IMR-90 (cell line): ENCODE measurements around the gene DENND5A. TPM values are rescaled to one million over a fixed set of nuclear protein-coding genes. Genes with fewer than 3 reads are reported as not detected.

Experiments used
- ATAC-seq: fragments of 200-7000 bp; cut with Tn5 transposase; 2 replicates; pipeline ENCODE4 v1.9.1; 2020; ENCODE audit warnings: low read depth, mild to moderate bottlenecking, moderate library complexity
- BruUV-seq: library from RNA; stranded (reverse); fragments of 400-500 nt; replicated peaks from 2 replicates; lab custom pipeline; 2021; lab: Mats Ljungman, UMichigan
- CTCF ChIA-PET: fragments of 300-600 bp; formaldehyde crosslinking; extraction: SDS; loops from one replicate; lab custom pipeline; 2021; ENCODE audit warnings: antibody characterized with exemption; lab: Yijun Ruan, JAX
- POLR2A ChIA-PET: fragments of 300-600 bp; sonication (Branson Sonifier 250); formaldehyde crosslinking; loops from one replicate; lab custom pipeline; 2022; ENCODE audit warnings: antibody characterized with exemption; ENCODE audit not compliant: unreplicated experiment; lab: Charles Lee
- DNase-seq: peaks from one replicate; pipeline ENCODE4 v3.0.0; 2013
- H2AFZ ChIP-seq: replicated peaks from 2 replicates; pipeline ENCODE3; 2013; ENCODE audit warnings: low read length, mild to moderate bottlenecking; ENCODE audit not compliant: poor library complexity
- H2AK5ac ChIP-seq: 2 replicates; pipeline ENCODE4 v1.6.1; 2013; ENCODE audit warnings: low read depth, low read length, inconsistent platforms
- H2AK9ac ChIP-seq: replicated peaks from 2 replicates; pipeline ENCODE3; 2013; ENCODE audit warnings: mild to moderate bottlenecking, low read depth, low read length, moderate library complexity; ENCODE audit not compliant: poor library complexity
- H2BK120ac ChIP-seq: 2 replicates; pipeline ENCODE4 v1.6.1; 2013; ENCODE audit warnings: low read depth, low read length, inconsistent platforms
- H2BK15ac ChIP-seq: 3 replicates; pipeline ENCODE4 v1.6.1; 2013; ENCODE audit warnings: low read depth, low read length, inconsistent platforms
- H2BK20ac ChIP-seq: 2 replicates; pipeline ENCODE4 v1.6.1; 2013; ENCODE audit warnings: low read depth, mild to moderate bottlenecking, inconsistent platforms, low read length, moderate library complexity
- H2BK5ac ChIP-seq: 2 replicates; pipeline ENCODE4 v1.6.1; 2013; ENCODE audit warnings: mild to moderate bottlenecking, low read depth, low read length, inconsistent platforms; ENCODE audit not compliant: poor library complexity, severe bottlenecking
- H3K14ac ChIP-seq: replicated peaks from 2 replicates; pipeline ENCODE4 v1.6.1; 2013; ENCODE audit warnings: low read depth, low read length, inconsistent platforms
- H3K18ac ChIP-seq: 2 replicates; pipeline ENCODE4 v1.6.1; 2013; ENCODE audit warnings: low read depth, low read length, control low read depth
- H3K23ac ChIP-seq: 2 replicates; pipeline ENCODE4 v1.6.1; 2013; ENCODE audit warnings: low read depth, low read length, inconsistent platforms
- H3K27ac ChIP-seq: 2 replicates; pipeline ENCODE4 v1.5.1; 2013; ENCODE audit warnings: mild to moderate bottlenecking, control low read depth, low read length; ENCODE audit not compliant: insufficient read depth
- H3K27me3 ChIP-seq: 2 replicates; pipeline ENCODE4 v1.6.1; 2013; ENCODE audit warnings: low read length; ENCODE audit not compliant: control insufficient read depth, insufficient read depth
- H3K36me3 ChIP-seq: 2 replicates; pipeline ENCODE4 v1.6.1; 2013; ENCODE audit warnings: low read length, mixed read lengths; ENCODE audit not compliant: control insufficient read depth, insufficient read depth
- H3K4ac ChIP-seq: 2 replicates; pipeline ENCODE4 v1.6.1; 2013; ENCODE audit warnings: low read depth, low read length, inconsistent platforms
- H3K4me1 ChIP-seq: 2 replicates; pipeline ENCODE4 v1.6.1; 2013; ENCODE audit warnings: low read length, mixed read lengths; ENCODE audit not compliant: control insufficient read depth, insufficient read depth
- H3K4me2 ChIP-seq: 2 replicates; pipeline ENCODE4 v1.6.1; 2013; ENCODE audit warnings: low read depth, mild to moderate bottlenecking, control low read depth, low read length, moderate library complexity
- H3K4me3 ChIP-seq: 2 replicates; pipeline ENCODE4 v1.5.1; 2013; ENCODE audit warnings: low read depth, mild to moderate bottlenecking, control low read depth, low read length, moderate library complexity; ENCODE audit not compliant: insufficient read depth
- H3K56ac ChIP-seq: 2 replicates; pipeline ENCODE4 v1.6.1; 2013; ENCODE audit warnings: low read length, inconsistent platforms; ENCODE audit not compliant: insufficient read depth; ENCODE audit errors: extremely low read depth
- H3K79me1 ChIP-seq, 2 experiments: 2 replicates each; pipeline ENCODE4 v1.6.1; 2013; ENCODE audit warnings: low read length in 2 of 2, inconsistent platforms in 1 of 2, low read depth in 1 of 2
- H3K9ac ChIP-seq: 2 replicates; pipeline ENCODE4 v1.6.1; 2013; ENCODE audit warnings: low read depth, low read length, control low read depth
- H3K9me1 ChIP-seq: 2 replicates; pipeline ENCODE4 v1.6.1; 2013; ENCODE audit warnings: low read length, inconsistent platforms; ENCODE audit not compliant: insufficient read depth
- H3K9me3 ChIP-seq: 2 replicates; pipeline ENCODE4 v1.6.1; 2013; ENCODE audit warnings: low read length; ENCODE audit not compliant: control insufficient read depth, insufficient read depth
- H4K20me1 ChIP-seq: 2 replicates; pipeline ENCODE4 v1.6.1; 2013; ENCODE audit warnings: low read length, inconsistent platforms; ENCODE audit not compliant: insufficient read depth
- H4K5ac ChIP-seq: 2 replicates; pipeline ENCODE4 v1.6.1; 2013; ENCODE audit warnings: mild to moderate bottlenecking, low read depth, low read length, control low read depth
- H4K8ac ChIP-seq, 2 experiments: 2 replicates each; pipeline ENCODE4 v1.6.1; 2013; ENCODE audit warnings: low read depth in 2 of 2, low read length in 2 of 2, control low read depth in 1 of 2, inconsistent platforms in 1 of 2
- H4K91ac ChIP-seq: 2 replicates; pipeline ENCODE4 v1.6.1; 2013; ENCODE audit warnings: low read depth, low read length, inconsistent platforms; ENCODE audit not compliant: insufficient read depth
- FOS ChIP-seq: fragments of 150-350 bp; IDR thresholded peaks from 2 replicates; pipeline ENCODE4 v1.6.1; 2016; ENCODE audit warnings: low read depth, low read length
- MAFK ChIP-seq: IDR thresholded peaks from 2 replicates; pipeline ENCODE4 v1.6.1; 2012; ENCODE audit warnings: low read depth, low read length, improper control_type of control experiment
- MAZ ChIP-seq: IDR thresholded peaks from 2 replicates; pipeline ENCODE4 v1.6.1; 2012; ENCODE audit warnings: low read depth, mild to moderate bottlenecking, low read length, improper control_type of control experiment, moderate library complexity, borderline replicate concordance
- MXI1 ChIP-seq: IDR thresholded peaks from 2 replicates; pipeline ENCODE4 v1.6.1; 2012; ENCODE audit warnings: low read depth, mild to moderate bottlenecking, low read length, moderate library complexity, borderline replicate concordance
- NFE2L2 ChIP-seq: fragments of 150-350 bp; IDR thresholded peaks from 2 replicates; pipeline ENCODE4 v1.6.1; 2016; ENCODE audit warnings: low read depth, mild to moderate bottlenecking, low read length
- POLR2A ChIP-seq: IDR thresholded peaks from 2 replicates; pipeline ENCODE4 v1.6.1; 2012; ENCODE audit warnings: mild to moderate bottlenecking, low read depth, low read length
- RCOR1 ChIP-seq: IDR thresholded peaks from 2 replicates; pipeline ENCODE4 v1.6.1; 2012; ENCODE audit warnings: mild to moderate bottlenecking, low read length, improper control_type of control experiment; ENCODE audit not compliant: insufficient replicate concordance
- WGBS, 2 experiments: methylation state at CpG; one replicate each; pipeline versions ENCODE4 v1.1.5 to v1.1.7; 2013; ENCODE audit warnings: missing lambda C conversion rate in 2 of 2; ENCODE audit not compliant: insufficient read length in 1 of 2; ENCODE audit errors: extremely low coverage in 2 of 2; 5-methylcytosine and 5-hydroxymethylcytosine counted together
- dilution Hi-C: fragments of 300-500 bp; cut with HindIII; formaldehyde crosslinking; loops from one replicate; pipeline ENCODE4 v1.14.3; 2018; ENCODE audit warnings: low sequenced_read_pairs; ENCODE audit not compliant: unreplicated experiment
- in situ Hi-C: fragments of 300-500 bp; cut with MboI; formaldehyde crosslinking; loops from 3 replicates; pipeline ENCODE4 v1.14.3; 2019; ENCODE audit warnings: low sequenced_read_pairs, inconsistent platforms, mixed read lengths
- intact Hi-C: fragments of 100-400 bp; cut with micrococcal nuclease; formaldehyde crosslinking; loops from 2 replicates; pipeline ENCODE4 v1.10.0; 2022
- polyA plus RNA-seq, 3 experiments: library from polyadenylated mRNA; depleted of rRNA; stranded (reverse); fragments of >200 nt; gene quantifications; 2 replicates each; pipeline ENCODE4 v1.2.3, GENCODE V29; 2012; ENCODE audit warnings: low replicate concordance in 1 of 3
- total RNA-seq: library from RNA; depleted of rRNA; stranded (reverse); fragments of >200 nt; gene quantifications from 2 replicates; pipeline ENCODE4 v1.2.3, GENCODE V29; 2012
- TF ChIP-seq, protein P1 (sequence below): conservative IDR thresholded peaks from 2 replicates; pipeline ENCODE4 v1.5.1; 2012; ENCODE audit warnings: mild to moderate bottlenecking, low read depth, low read length, improper control_type of control experiment
- TF ChIP-seq, protein P2 (sequence below): fragments of 150-350 bp; IDR thresholded peaks from 2 replicates; pipeline ENCODE4 v1.6.1; 2016; ENCODE audit warnings: low read depth, mild to moderate bottlenecking, low read length, moderate library complexity, borderline replicate concordance
- TF ChIP-seq, protein P3 (sequence below): fragments of 150-350 bp; IDR thresholded peaks from 2 replicates; pipeline ENCODE4 v1.6.1; 2017; ENCODE audit warnings: mild to moderate bottlenecking, antibody characterized with exemption, low read length, low read depth

Gene DENND5A
- total and polyA plus RNA-seq, 2 of the 4 experiments (the other 2 are of a cell fraction): 179 to 192 TPM

DNA sequence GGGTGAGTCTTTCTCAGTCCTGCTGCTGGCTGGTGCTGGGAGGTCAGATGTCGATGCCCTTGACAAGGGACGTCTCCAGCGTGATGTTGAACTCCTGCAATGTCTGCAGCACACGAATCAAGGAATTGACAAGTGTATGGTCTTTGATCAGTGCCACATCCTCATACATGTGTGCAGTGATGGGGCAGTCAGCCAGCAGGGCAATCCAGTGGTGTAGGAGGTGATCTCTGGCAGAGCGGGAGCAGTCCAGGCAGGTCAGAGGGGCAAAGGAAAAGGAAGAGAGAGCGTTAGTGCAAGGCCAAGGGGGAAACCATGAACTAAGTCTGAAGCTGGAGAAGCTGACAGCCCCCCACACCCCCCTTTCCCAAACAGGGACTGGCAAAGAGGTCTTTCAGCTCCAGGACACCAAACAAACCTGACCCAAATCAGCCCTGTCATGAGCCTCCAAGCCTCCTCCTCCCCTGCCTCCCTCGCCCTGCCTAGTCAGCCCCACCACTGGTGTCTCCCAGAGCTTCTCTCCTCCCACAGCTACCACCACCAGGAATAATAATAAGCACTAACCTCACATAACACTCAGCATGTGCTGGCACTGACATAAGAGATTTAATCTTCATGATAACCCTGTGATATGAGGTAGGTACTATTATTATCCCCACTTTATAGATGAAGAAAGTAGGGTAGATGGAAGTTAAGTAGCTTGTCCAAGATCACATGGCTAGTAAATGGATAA lies 125.4 kb downstream of the DENND5A start:
- WGBS, 2 experiments: 76% methylated on average over 4 of the region's 7 CpGs; no CpG with 5 or more reads in 1 of the 2 experiments
- intact Hi-C loops: loop anchor here (5.0 to 10.0 kb wide), 2 partner anchors 307 to 445 kb away; no protein-coding TSS in a partner anchor
- TF ChIP-seq MXI1: no peak
- no peak for TF ChIP-seq POLR2A
- TF ChIP-seq, protein P1, sequence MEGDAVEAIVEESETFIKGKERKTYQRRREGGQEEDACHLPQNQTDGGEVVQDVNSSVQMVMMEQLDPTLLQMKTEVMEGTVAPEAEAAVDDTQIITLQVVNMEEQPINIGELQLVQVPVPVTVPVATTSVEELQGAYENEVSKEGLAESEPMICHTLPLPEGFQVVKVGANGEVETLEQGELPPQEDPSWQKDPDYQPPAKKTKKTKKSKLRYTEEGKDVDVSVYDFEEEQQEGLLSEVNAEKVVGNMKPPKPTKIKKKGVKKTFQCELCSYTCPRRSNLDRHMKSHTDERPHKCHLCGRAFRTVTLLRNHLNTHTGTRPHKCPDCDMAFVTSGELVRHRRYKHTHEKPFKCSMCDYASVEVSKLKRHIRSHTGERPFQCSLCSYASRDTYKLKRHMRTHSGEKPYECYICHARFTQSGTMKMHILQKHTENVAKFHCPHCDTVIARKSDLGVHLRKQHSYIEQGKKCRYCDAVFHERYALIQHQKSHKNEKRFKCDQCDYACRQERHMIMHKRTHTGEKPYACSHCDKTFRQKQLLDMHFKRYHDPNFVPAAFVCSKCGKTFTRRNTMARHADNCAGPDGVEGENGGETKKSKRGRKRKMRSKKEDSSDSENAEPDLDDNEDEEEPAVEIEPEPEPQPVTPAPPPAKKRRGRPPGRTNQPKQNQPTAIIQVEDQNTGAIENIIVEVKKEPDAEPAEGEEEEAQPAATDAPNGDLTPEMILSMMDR: no peak
- TF ChIP-seq FOS: no peak
- TF ChIP-seq, protein P2, sequence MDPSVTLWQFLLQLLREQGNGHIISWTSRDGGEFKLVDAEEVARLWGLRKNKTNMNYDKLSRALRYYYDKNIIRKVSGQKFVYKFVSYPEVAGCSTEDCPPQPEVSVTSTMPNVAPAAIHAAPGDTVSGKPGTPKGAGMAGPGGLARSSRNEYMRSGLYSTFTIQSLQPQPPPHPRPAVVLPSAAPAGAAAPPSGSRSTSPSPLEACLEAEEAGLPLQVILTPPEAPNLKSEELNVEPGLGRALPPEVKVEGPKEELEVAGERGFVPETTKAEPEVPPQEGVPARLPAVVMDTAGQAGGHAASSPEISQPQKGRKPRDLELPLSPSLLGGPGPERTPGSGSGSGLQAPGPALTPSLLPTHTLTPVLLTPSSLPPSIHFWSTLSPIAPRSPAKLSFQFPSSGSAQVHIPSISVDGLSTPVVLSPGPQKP: no peak
- TF ChIP-seq NFE2L2: no peak
- TF ChIP-seq RCOR1: no peak
- no peak for TF ChIP-seq MAZ
- TF ChIP-seq MAFK: no peak
- TF ChIP-seq, protein P3, sequence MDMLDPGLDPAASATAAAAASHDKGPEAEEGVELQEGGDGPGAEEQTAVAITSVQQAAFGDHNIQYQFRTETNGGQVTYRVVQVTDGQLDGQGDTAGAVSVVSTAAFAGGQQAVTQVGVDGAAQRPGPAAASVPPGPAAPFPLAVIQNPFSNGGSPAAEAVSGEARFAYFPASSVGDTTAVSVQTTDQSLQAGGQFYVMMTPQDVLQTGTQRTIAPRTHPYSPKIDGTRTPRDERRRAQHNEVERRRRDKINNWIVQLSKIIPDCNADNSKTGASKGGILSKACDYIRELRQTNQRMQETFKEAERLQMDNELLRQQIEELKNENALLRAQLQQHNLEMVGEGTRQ: no peak
- Histone ChIP-seq H4K91ac (no peak overlapping the region), H3K9ac (no peak overlapping the region), H3K23ac (peak overlapping the region; percentile 3; the same call in 1 of the 2 replicates), H4K20me1 (peaks cover 18% of the 10 kb centered on the region; the same call in 1 of the 2 replicates), H3K4me3 (no peak overlapping the region), H3K9me1 (peaks cover 21% of the 10 kb centered on the region), H3K36me3 (peaks cover 51% of the 10 kb centered on the region), H4K5ac (no peak overlapping the region; the same call in 1 of the 2 replicates), H2BK120ac (no peak overlapping the region), H3K4me2 (no peak overlapping the region), H2AFZ (no peak overlapping the region), H2AK5ac (peak overlapping the region; percentile 55), H3K14ac (no peak overlapping the region), H3K27ac (peak overlapping the region; percentile 30), H3K56ac (no peak overlapping the region), H2BK15ac (peak overlapping the region; percentile 4; the same call in 2 of the 3 replicates), H2AK9ac (no peak overlapping the region), H2BK20ac (no peak overlapping the region), H3K4ac (peak overlapping the region; percentile 21; the same call in 1 of the 2 replicates), H3K18ac (no peak overlapping the region), H4K8ac (0 out of 4 replicates have a peak overlapping the region, but pooled peaks have one; percentile 0 to 31), H3K4me1 (peaks cover 8% of the 10 kb centered on the region), H3K27me3 (no peaks in the 10 kb centered on the region), H2BK5ac (no peak overlapping the region), H3K9me3 (no peaks in the 10 kb centered on the region), H3K79me1 (peaks cover 15 to 55% of the 10 kb centered on the region in 2 experiments)
- ATAC-seq: no peak
- BruUV-seq: no TSS peak
- ChIA-PET CTCF (interaction anchor here (0.6 to 0.9 kb wide), 3 partner anchors 125 to 1465 kb away, joined by 3 to 4 read pairs (median 3); no protein-coding TSS in a partner anchor), POLR2A (no interaction called here)
- dilution Hi-C loops: no loop called here
- DNase-seq: no peak
- in situ Hi-C loops: loop anchor here (5.0 to 25.0 kb wide), 2 partner anchors 222 to 452 kb away; partner anchors contain the start of genes RPL27A and TRIM66
